ENCODE results near the gene BGLAP.

GRCh38 chr1:156238248-156238647 is 3.7 kb upstream of the BGLAP start:
- TF ChIP-seq SP1 (CRISPR knock-in tag; conservative IDR thresholded peaks at IDR 0.05) (no peak), CREB1 (CRISPR knock-in tag; IDR thresholded peaks at IDR 0.05) (no peak), FOXP4 (CRISPR knock-in tag; IDR thresholded peaks at IDR 0.05) (no peak), ZNF232 (CRISPR knock-in tag; IDR thresholded peaks at IDR 0.05) (no peak), ARID4B (CRISPR knock-in tag; IDR thresholded peaks at IDR 0.05; ENCODE audit: borderline replicate concordance) (no peak), USF2 (CRISPR knock-in tag; IDR thresholded peaks at IDR 0.05) (no peak), NFYB (CRISPR knock-in tag; conservative IDR thresholded peaks at IDR 0.05; ENCODE audit: low read depth) (no peak), SMAD3 (CRISPR knock-in tag; IDR thresholded peaks at IDR 0.05; ENCODE audit: borderline replicate concordance) (no peak), TP53 (CRISPR knock-in tag; IDR thresholded peaks at IDR 0.05) (no peak), CREM (CRISPR knock-in tag; IDR thresholded peaks at IDR 0.05) (no peak)
- TF ChIP-seq, protein P1, sequence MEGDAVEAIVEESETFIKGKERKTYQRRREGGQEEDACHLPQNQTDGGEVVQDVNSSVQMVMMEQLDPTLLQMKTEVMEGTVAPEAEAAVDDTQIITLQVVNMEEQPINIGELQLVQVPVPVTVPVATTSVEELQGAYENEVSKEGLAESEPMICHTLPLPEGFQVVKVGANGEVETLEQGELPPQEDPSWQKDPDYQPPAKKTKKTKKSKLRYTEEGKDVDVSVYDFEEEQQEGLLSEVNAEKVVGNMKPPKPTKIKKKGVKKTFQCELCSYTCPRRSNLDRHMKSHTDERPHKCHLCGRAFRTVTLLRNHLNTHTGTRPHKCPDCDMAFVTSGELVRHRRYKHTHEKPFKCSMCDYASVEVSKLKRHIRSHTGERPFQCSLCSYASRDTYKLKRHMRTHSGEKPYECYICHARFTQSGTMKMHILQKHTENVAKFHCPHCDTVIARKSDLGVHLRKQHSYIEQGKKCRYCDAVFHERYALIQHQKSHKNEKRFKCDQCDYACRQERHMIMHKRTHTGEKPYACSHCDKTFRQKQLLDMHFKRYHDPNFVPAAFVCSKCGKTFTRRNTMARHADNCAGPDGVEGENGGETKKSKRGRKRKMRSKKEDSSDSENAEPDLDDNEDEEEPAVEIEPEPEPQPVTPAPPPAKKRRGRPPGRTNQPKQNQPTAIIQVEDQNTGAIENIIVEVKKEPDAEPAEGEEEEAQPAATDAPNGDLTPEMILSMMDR (IDR thresholded peaks at IDR 0.05), result no peak
- TF ChIP-seq, protein P2, sequence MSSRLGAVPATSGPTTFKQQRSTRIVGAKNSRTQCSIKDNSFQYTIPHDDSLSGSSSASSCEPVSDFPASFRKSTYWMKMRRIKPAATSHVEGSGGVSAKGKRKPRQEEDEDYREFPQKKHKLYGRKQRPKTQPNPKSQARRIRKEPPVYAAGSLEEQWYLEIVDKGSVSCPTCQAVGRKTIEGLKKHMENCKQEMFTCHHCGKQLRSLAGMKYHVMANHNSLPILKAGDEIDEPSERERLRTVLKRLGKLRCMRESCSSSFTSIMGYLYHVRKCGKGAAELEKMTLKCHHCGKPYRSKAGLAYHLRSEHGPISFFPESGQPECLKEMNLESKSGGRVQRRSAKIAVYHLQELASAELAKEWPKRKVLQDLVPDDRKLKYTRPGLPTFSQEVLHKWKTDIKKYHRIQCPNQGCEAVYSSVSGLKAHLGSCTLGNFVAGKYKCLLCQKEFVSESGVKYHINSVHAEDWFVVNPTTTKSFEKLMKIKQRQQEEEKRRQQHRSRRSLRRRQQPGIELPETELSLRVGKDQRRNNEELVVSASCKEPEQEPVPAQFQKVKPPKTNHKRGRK (CRISPR knock-in tag; IDR thresholded peaks at IDR 0.05; ENCODE audit: borderline replicate concordance), result no peak

All from WTC11 (cell line).